HG03280 (cell line): Measurements from ENCODE around the gene FOXRED1.
"Not testable (repeated sequence)": the region's sequence is repeated elsewhere in the genome, so short reads cannot be mapped to it uniquely, and the experiment has no call there.

Source experiments
- ATAC-seq: cut with Tn5 transposase; IDR thresholded peaks from one replicate; pipeline ENCODE4 v1.9.1; 2021; ENCODE audit warnings: mild to moderate bottlenecking, moderate library complexity; ENCODE audit not compliant: unreplicated experiment

The FOXRED1 gene

DNA sequence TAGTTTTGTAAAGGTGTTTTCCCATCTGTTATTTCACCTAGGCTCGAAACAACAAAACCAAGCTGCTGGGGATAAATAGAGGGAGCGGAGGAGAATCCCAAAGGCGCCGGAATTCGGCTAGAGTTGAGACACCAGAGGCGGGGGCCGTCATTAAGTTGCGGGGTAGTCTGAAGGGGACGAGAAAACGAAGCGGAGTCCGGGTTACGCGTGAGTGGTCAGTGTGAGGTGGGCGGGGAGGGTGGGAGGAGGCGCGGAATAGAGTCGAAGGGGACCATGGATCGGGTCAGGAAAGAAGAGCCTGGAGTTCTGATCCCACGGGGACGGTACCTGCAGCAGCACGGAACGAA lies 620 bp upstream of the FOXRED1 start:
- peak; percentile 3 for ATAC-seq

DNA sequence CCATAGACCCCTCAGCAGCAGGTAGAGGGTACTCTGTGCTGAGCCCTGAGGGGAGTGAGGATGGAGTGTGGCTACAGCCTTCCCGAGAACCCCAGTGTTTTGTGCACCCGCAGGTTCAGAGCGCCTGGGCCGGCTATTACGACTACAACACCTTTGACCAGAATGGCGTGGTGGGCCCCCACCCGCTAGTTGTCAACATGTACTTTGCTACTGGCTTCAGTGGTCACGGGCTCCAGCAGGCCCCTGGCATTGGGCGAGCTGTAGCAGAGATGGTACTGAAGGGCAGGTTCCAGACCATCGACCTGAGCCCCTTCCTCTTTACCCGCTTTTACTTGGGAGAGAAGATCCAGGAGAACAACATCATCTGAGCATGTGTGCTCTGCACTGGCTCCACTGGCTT lies 8.4 kb downstream of the FOXRED1 start:
- no peak for ATAC-seq

DNA sequence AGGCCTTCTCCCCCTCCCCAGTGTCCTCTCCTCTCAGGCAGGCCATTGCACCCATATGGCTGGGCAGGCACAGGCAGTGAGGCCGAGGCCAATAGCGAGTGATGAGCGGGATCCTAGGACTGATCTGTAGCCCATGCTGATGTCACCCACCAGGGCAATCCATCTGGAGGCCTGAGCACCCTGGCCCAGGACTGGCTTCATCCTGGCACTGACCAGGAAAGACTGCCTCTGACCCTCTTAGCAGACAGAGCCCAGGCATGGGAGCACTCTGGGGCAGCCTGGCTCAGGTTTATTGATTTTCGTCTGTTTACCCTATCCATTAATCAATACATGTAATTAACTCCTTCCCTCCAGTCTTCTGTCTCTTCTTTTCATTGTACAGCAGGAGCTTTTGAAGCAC lies 8.8 kb downstream of the FOXRED1 start:
- ATAC-seq, result no peak

DNA sequence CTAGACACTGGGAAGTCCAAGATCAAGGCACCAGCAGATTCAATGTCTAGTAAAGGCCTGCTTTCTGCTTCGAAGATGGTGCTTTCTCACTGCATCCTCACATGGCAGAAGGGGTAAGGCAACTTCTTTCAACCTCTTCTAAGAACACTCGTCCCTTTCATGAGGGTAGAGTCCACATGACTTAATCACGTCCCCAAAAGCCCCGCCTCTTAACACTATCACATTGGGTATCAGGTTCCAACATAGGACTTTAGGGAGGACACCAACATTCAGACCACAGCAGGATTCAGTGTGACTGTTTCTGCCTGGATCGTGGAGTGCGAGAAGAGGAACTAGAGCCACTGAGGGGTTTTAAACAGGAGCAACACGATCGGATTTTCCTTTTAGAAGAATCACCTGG lies 10.2 kb downstream of the FOXRED1 start:
- ATAC-seq, result no peak

GRCh38 chr11:126280595-126280994 lies 11.6 kb downstream of the FOXRED1 start:
- no peak for ATAC-seq

GRCh38 chr11:126281245-126281644 lies 12.3 kb downstream of the FOXRED1 start:
- no peak for ATAC-seq

- no peak for ATAC-seq
These were observed 12.8 kb downstream of the FOXRED1 start for GRCh38 chr11:126281666-126282175.

GRCh38 chr11:126282361-126282735 lies 13.4 kb downstream of the FOXRED1 start:
- no peak for ATAC-seq

- peak; percentile 52 for ATAC-seq
These were observed 14.0 kb downstream of the FOXRED1 start, which contains the start of gene TIRAP for GRCh38 chr11:126282736-126283591. Gene TIRAP, plus strand, starts transcription at chr11:126283093. Its CDS starts 7,802 bp downstream, at chr11:126290895.

GRCh38 chr11:126284829-126285228 lies 15.9 kb downstream of the FOXRED1 start:
- ATAC-seq, result peak; percentile 59

DNA sequence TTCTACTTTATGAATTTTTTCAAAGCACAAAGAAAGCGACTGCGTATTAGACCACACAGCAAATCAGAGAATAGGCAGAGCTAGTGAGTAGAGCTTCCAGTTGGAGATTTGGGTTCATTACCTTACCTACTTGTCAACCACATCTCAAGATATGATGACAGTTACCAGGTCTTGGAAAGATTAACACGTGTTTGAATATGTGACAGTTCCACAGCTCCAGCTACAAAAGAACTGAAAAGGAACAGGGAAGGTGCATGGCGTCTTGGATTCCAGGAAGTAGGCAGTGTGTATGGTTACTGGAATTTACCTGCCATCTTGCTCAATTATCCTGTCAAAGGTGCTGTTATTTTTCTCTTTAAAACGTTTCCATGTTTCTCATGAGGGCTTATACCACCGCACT lies 19.3 kb downstream of the FOXRED1 start:
- no peak for ATAC-seq

DNA sequence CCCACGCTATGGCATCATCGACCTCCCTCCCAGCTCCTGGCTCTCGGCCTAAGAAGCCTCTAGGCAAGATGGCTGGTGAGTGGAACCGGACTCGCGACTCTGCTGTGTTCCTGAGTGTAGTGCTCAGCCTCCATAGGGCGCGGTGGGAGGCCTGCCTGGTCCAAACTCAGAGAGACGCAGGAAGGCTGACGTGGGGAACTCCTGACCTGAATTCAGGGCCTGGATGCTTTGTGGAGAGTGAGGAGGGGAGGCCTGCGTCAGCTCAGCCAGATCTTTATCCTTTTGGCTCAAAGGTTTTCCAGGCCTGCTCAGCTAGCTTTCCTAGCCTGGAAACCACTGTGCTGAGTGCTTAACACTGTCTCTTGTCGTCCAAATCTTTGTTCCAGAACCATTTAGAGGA lies 21.9 kb downstream of the FOXRED1 start:
- no peak for ATAC-seq

GRCh38 chr11:126293726-126294125 lies 24.8 kb downstream of the FOXRED1 start:
- ATAC-seq, result no peak

DNA sequence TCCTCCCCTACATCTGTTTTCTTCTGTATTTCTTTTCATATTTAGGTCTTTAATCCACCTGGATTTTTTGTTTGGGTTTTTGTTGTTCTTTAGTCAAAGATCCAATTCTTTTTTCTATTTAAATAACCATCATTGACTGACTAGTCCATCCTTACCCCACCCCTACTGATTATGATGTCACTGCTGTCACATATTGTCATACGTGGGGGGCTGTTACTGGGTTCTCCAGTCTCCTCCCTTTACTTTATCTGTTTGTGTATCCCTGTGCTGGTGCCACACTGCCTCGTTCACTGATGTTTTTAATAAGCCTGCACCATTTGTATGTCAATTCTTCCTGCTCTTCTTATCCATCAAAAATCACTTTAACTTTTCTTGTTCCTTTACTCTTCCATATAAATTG lies 28.1 kb downstream of the FOXRED1 start:
- ATAC-seq, result no peak

GRCh38 chr11:126303623-126304456 lies 34.9 kb downstream of the FOXRED1 start, which contains the start of gene DCPS:
Gene DCPS, plus strand, starts transcription at chr11:126304060. Its CDS starts 21 bp downstream, at chr11:126304081.
- peak; percentile 90 for ATAC-seq

DNA sequence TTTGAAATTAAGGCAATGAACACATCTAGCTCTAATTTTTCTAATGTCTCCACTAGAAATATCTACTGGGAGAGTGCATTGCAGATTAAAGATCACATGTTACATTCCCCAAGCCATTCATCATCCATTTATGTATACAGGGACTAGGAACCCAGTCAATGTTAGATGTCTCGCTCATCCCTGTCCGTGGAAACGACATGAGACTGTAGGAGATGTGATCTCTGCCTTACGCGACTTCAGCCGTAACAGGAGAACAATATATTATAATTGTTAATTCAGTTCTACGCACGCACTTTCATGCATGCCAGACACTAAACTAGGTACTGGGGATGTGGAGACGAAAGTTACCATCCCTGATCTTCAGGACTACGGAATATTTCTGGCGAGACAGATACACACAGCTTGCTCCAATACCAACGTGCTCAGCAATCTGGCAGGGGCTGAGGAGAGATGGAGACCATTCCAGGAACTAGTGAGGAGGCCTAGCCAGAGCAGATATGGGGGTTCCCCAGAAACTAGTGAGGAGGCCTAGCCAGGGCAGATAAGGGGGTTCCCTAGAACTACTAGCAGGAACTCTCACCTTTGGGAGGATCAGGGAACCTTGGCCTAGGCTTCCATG lies 35.6 kb downstream of the FOXRED1 start:
- no peak for ATAC-seq

- ATAC-seq, result peak; percentile 67
These were observed 36.7 kb downstream of the FOXRED1 start for GRCh38 chr11:126305699-126306098.

- no peak for ATAC-seq
These were observed 38.8 kb downstream of the FOXRED1 start for GRCh38 chr11:126307706-126308105.

DNA sequence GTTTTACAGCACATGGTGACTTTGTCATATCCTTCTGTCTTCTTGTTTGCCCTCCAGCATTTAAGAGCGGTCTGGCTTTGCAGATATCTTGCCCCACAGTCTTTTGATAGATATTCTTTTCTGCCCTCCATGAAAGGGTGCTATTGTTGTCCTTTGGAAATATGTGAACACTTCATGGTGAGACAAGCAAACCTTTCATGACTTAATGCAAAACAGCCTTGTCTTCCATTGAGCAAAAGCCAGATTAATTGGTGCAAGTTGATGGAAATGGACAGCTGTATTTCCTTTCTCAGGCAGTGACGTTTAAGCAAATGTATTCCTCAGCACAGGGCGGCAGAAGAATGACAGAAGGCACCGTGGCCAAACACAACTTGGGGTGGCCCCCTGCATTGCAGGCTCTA lies 39.3 kb downstream of the FOXRED1 start:
- no peak for ATAC-seq

DNA sequence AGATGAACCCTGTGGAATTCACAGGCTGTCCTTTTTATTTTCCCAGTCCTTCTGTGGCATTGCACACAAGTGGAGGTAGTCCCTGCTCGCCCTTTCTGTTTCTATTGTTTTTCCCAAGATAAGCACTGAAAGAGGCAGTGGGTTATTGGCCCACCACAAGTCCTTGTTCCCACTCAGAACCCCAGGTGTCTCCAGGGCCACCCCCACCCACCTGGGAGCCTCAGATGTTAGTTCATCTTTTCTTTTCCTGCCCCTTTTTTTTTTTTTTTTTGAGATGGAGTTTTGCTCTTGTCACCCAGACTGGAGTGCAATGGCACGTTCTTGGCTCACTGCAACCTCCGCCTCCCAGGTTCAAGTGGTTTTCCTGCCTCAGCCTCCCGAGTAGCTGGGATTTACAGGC lies 39.8 kb downstream of the FOXRED1 start:
- not testable (repeated sequence) for ATAC-seq
